ENCODE results near the gene FN3KRP. TPM values are rescaled to one million over a fixed set of nuclear protein-coding genes. Genes with fewer than 3 reads are reported as not detected.

The FN3KRP gene
- total and polyA plus RNA-seq, 2 of the 13 experiments (the other 11 are each of a cell fraction or from before 2014, with no cell fraction given): 22.4 to 28.2 TPM

DNA sequence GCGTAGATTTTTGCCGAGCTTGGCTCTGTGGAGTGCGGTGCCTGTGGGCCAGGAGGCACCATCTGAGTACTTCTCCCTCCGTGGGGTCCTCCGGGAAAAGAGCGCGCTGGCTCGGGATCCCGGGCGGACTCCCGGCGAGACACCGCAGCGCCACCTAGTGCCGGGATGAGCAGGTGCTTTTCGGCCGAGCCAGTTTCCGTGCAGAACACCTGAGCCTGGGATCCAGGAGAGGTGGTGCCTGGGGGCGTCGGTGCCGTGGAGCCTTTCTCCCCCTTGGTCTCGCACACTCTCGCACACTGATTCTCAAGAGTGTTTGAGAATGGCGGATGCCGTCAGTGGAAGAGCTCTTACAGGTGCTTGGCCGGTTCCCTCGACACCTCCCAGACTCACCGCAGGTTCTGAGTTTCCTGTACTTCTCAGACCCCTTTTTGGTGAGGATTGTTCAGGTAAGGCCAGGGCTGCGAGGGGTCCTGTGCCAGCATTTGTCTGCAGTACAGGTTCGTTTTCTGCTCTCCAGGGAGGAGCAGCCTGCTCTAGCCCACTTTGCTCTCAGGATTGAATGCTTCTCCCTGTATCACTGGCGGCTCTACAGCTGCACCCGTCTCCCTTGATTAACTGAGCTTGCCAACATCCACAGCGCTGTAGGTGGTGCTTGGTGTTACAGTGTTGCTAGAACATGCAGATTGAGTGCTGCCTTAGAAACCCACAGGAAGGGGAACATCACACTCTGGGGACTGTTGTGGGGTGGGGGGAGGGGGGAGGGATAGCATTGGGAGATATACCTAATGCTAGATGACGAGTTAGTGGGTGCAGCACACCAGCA lies 58.7 kb downstream of the FN3KRP start (continued):
- TF ChIP-seq ZNF383 (CRISPR knock-in tag; IDR thresholded peaks at IDR 0.05; ENCODE audit: borderline replicate concordance) (no peak), CEBPG (CRISPR knock-in tag; IDR thresholded peaks at IDR 0.05) (no peak), ZC3H13 (CRISPR knock-in tag; IDR thresholded peaks at IDR 0.05) (no peak), REPIN1 (CRISPR knock-in tag; IDR thresholded peaks at IDR 0.05; ENCODE audit: borderline replicate concordance, low read depth) (peak; percentile 32; the same call in 1 of the 2 replicates), ZBTB7B (CRISPR knock-in tag; IDR thresholded peaks at IDR 0.05) (peak; percentile 62; the same call in 1 of the 2 replicates), FOXA1 (IDR thresholded peaks at IDR 0.05) (no peak), FOXA1 (CRISPR knock-in tag; IDR thresholded peaks at IDR 0.05) (no peak), ZNF766 (CRISPR knock-in tag; IDR thresholded peaks at IDR 0.05; ENCODE audit: borderline replicate concordance) (no peak; the same call in 1 of the 2 replicates), ZNF746 (CRISPR knock-in tag; IDR thresholded peaks at IDR 0.05) (no peak), ZNF10 (CRISPR knock-in tag; IDR thresholded peaks at IDR 0.05; ENCODE audit: borderline replicate concordance, low read depth) (no peak), RBFOX2 (IDR thresholded peaks at IDR 0.05; ENCODE audit: low read depth, low read length) (no peak), KMT2B (CRISPR knock-in tag; IDR thresholded peaks at IDR 0.05) (no peak), FOXP1 (IDR thresholded peaks at IDR 0.05) (no peak), FOXP1 (CRISPR knock-in tag; IDR thresholded peaks at IDR 0.05) (no peak), ZNF652 (CRISPR knock-in tag; IDR thresholded peaks at IDR 0.05; ENCODE audit: borderline replicate concordance, low read depth) (no peak)
- TF ChIP-seq, protein P1, sequence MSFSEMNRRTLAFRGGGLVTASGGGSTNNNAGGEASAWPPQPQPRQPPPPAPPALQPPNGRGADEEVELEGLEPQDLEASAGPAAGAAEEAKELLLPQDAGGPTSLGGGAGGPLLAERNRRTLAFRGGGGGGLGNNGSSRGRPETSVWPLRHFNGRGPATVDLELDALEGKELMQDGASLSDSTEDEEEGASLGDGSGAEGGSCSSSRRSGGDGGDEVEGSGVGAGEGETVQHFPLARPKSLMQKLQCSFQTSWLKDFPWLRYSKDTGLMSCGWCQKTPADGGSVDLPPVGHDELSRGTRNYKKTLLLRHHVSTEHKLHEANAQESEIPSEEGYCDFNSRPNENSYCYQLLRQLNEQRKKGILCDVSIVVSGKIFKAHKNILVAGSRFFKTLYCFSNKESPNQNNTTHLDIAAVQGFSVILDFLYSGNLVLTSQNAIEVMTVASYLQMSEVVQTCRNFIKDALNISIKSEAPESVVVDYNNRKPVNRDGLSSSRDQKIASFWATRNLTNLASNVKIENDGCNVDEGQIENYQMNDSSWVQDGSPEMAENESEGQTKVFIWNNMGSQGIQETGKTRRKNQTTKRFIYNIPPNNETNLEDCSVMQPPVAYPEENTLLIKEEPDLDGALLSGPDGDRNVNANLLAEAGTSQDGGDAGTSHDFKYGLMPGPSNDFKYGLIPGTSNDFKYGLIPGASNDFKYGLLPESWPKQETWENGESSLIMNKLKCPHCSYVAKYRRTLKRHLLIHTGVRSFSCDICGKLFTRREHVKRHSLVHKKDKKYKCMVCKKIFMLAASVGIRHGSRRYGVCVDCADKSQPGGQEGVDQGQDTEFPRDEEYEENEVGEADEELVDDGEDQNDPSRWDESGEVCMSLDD (CRISPR knock-in tag; IDR thresholded peaks at IDR 0.05; ENCODE audit: borderline replicate concordance): no peak
- TF ChIP-seq, protein P2, sequence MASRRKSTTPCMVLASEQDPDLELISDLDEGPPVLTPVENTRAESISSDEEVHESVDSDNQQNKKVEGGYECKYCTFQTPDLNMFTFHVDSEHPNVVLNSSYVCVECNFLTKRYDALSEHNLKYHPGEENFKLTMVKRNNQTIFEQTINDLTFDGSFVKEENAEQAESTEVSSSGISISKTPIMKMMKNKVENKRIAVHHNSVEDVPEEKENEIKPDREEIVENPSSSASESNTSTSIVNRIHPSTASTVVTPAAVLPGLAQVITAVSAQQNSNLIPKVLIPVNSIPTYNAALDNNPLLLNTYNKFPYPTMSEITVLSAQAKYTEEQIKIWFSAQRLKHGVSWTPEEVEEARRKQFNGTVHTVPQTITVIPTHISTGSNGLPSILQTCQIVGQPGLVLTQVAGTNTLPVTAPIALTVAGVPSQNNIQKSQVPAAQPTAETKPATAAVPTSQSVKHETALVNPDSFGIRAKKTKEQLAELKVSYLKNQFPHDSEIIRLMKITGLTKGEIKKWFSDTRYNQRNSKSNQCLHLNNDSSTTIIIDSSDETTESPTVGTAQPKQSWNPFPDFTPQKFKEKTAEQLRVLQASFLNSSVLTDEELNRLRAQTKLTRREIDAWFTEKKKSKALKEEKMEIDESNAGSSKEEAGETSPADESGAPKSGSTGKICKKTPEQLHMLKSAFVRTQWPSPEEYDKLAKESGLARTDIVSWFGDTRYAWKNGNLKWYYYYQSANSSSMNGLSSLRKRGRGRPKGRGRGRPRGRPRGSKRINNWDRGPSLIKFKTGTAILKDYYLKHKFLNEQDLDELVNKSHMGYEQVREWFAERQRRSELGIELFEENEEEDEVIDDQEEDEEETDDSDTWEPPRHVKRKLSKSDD (CRISPR knock-in tag; IDR thresholded peaks at IDR 0.05; ENCODE audit: low read depth): no peak
- TF ChIP-seq, protein P3, sequence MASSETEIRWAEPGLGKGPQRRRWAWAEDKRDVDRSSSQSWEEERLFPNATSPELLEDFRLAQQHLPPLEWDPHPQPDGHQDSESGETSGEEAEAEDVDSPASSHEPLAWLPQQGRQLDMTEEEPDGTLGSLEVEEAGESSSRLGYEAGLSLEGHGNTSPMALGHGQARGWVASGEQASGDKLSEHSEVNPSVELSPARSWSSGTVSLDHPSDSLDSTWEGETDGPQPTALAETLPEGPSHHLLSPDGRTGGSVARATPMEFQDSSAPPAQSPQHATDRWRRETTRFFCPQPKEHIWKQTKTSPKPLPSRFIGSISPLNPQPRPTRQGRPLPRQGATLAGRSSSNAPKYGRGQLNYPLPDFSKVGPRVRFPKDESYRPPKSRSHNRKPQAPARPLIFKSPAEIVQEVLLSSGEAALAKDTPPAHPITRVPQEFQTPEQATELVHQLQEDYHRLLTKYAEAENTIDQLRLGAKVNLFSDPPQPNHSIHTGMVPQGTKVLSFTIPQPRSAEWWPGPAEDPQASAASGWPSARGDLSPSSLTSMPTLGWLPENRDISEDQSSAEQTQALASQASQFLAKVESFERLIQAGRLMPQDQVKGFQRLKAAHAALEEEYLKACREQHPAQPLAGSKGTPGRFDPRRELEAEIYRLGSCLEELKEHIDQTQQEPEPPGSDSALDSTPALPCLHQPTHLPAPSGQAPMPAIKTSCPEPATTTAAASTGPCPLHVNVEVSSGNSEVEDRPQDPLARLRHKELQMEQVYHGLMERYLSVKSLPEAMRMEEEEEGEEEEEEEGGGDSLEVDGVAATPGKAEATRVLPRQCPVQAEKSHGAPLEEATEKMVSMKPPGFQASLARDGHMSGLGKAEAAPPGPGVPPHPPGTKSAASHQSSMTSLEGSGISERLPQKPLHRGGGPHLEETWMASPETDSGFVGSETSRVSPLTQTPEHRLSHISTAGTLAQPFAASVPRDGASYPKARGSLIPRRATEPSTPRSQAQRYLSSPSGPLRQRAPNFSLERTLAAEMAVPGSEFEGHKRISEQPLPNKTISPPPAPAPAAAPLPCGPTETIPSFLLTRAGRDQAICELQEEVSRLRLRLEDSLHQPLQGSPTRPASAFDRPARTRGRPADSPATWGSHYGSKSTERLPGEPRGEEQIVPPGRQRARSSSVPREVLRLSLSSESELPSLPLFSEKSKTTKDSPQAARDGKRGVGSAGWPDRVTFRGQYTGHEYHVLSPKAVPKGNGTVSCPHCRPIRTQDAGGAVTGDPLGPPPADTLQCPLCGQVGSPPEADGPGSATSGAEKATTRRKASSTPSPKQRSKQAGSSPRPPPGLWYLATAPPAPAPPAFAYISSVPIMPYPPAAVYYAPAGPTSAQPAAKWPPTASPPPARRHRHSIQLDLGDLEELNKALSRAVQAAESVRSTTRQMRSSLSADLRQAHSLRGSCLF (CRISPR knock-in tag; IDR thresholded peaks at IDR 0.05; ENCODE audit: borderline replicate concordance): no peak
- TF ChIP-seq, protein P4, sequence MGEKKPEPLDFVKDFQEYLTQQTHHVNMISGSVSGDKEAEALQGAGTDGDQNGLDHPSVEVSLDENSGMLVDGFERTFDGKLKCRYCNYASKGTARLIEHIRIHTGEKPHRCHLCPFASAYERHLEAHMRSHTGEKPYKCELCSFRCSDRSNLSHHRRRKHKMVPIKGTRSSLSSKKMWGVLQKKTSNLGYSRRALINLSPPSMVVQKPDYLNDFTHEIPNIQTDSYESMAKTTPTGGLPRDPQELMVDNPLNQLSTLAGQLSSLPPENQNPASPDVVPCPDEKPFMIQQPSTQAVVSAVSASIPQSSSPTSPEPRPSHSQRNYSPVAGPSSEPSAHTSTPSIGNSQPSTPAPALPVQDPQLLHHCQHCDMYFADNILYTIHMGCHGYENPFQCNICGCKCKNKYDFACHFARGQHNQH (CRISPR knock-in tag; IDR thresholded peaks at IDR 0.05): peak; percentile 74; the same call in 1 of the 2 replicates
